HEK293 (cell line): ENCODE data around the gene CAMTA2.

Experiments used
- CTCF ChIA-PET: fragments of 350-600 bp; formaldehyde crosslinking; extraction: SDS; loops from one replicate; lab custom pipeline; 2021; ENCODE audit warnings: antibody characterized with exemption; lab: Yijun Ruan, JAX
- POLR2A ChIA-PET: fragments of 300-600 bp; formaldehyde crosslinking; extraction: SDS; loops from one replicate; lab custom pipeline; 2020; ENCODE audit warnings: antibody characterized with exemption, inconsistent platforms; lab: Yijun Ruan, JAX
- H3K27ac ChIP-seq: fragments of 200-500 bp; sonication (Bioruptor generic); 2 replicates; pipeline ENCODE4 v1.5.1; 2014; ENCODE audit warnings: low read depth, low read length, control low read depth, inconsistent platforms; ENCODE audit errors: extremely low read depth
- H3K36me3 ChIP-seq, 2 experiments: fragments of 200-500 bp in 1 of 2; sonication (Bioruptor generic) in 1 of 2; 1 replicate in 1 of 2; 2 replicates in 1 of 2; pipeline ENCODE4 v1.5.1; 2014 to 2017; ENCODE audit warnings: inconsistent platforms in 2 of 2, low read length in 2 of 2; ENCODE audit not compliant: control insufficient read depth in 2 of 2, insufficient read depth in 1 of 2
- H3K4me1 ChIP-seq: fragments of 200-500 bp; sonication (Bioruptor generic); 2 replicates; pipeline ENCODE4 v1.5.1; 2014; ENCODE audit warnings: mild to moderate bottlenecking, low read length, inconsistent platforms; ENCODE audit not compliant: control insufficient read depth, insufficient read depth
- H3K4me3 ChIP-seq: 2 replicates; pipeline ENCODE4 v1.5.1; 2011; ENCODE audit warnings: low read depth, mild to moderate bottlenecking, control low read depth, low read length, moderate library complexity
- H3K9me3 ChIP-seq: fragments of 200-500 bp; sonication (Bioruptor generic); 2 replicates; pipeline ENCODE4 v1.5.1; 2014; ENCODE audit warnings: low read depth, low read length, inconsistent platforms; ENCODE audit not compliant: control insufficient read depth, insufficient read depth
- GLIS2 ChIP-seq: fragments of 450-650 bp; formaldehyde crosslinking; IDR thresholded peaks from 2 replicates; pipeline ENCODE4 v1.5.1; 2016; ENCODE audit warnings: missing biosample characterization, missing genetic modification characterization
- OVOL3 ChIP-seq: fragments of 450-650 bp; formaldehyde crosslinking; IDR thresholded peaks from 2 replicates; pipeline ENCODE4 v1.5.1; 2016; ENCODE audit warnings: missing biosample characterization, missing genetic modification characterization
- PRDM2 ChIP-seq: fragments of 450-650 bp; formaldehyde crosslinking; IDR thresholded peaks from 2 replicates; pipeline ENCODE4 v1.5.1; 2016; ENCODE audit warnings: missing biosample characterization, missing genetic modification characterization, borderline replicate concordance
- SCRT2 ChIP-seq: fragments of 450-650 bp; formaldehyde crosslinking; IDR thresholded peaks from 2 replicates; pipeline ENCODE4 v1.5.1; 2016; ENCODE audit warnings: missing biosample characterization, missing genetic modification characterization
- SP3 ChIP-seq: fragments of 450-650 bp; formaldehyde crosslinking; IDR thresholded peaks from 2 replicates; pipeline ENCODE4 v1.5.1; 2016; ENCODE audit warnings: missing biosample characterization, missing genetic modification characterization
- ZBTB8A ChIP-seq: fragments of 450-650 bp; formaldehyde crosslinking; IDR thresholded peaks from 2 replicates; pipeline ENCODE4 v1.5.1; 2016; ENCODE audit warnings: missing biosample characterization, missing genetic modification characterization
- ZEB2 ChIP-seq: fragments of 450-650 bp; formaldehyde crosslinking; IDR thresholded peaks from 2 replicates; pipeline ENCODE4 v1.5.1; 2016; ENCODE audit warnings: missing biosample characterization, missing genetic modification characterization
- ZNF148 ChIP-seq: fragments of 450-650 bp; formaldehyde crosslinking; IDR thresholded peaks from 2 replicates; pipeline ENCODE4 v1.5.0; 2017; ENCODE audit warnings: missing biosample characterization, missing genetic modification characterization, borderline replicate concordance
- ZNF18 ChIP-seq: fragments of 450-650 bp; formaldehyde crosslinking; IDR thresholded peaks from 2 replicates; pipeline ENCODE4 v1.5.1; 2016; ENCODE audit warnings: missing biosample characterization, missing genetic modification characterization
- ZNF324 ChIP-seq: fragments of 450-650 bp; formaldehyde crosslinking; IDR thresholded peaks from 2 replicates; pipeline ENCODE4 v1.5.1; 2016; ENCODE audit warnings: missing biosample characterization, missing genetic modification characterization
- ZNF335 ChIP-seq: fragments of 450-650 bp; formaldehyde crosslinking; conservative IDR thresholded peaks from 2 replicates; pipeline ENCODE4 v1.5.1; 2016; ENCODE audit warnings: missing biosample characterization, missing genetic modification characterization
- ZNF561 ChIP-seq: fragments of 450-650 bp; IDR thresholded peaks from 2 replicates; pipeline ENCODE4 v1.5.1; 2018; ENCODE audit warnings: missing biosample characterization, missing genetic modification characterization, borderline replicate concordance
- ZNF600 ChIP-seq: fragments of 450-650 bp; formaldehyde crosslinking; IDR thresholded peaks from 2 replicates; pipeline ENCODE4 v1.5.1; 2016; ENCODE audit warnings: missing biosample characterization, missing genetic modification characterization
- ZNF76 ChIP-seq: fragments of 450-650 bp; formaldehyde crosslinking; IDR thresholded peaks from 2 replicates; pipeline ENCODE4; 2016; ENCODE audit warnings: low read depth, missing biosample characterization, missing genetic modification characterization, borderline replicate concordance
- TF ChIP-seq, protein P1 (sequence below): fragments of 450-650 bp; formaldehyde crosslinking; IDR thresholded peaks from 2 replicates; pipeline ENCODE4 v1.5.1; 2016; ENCODE audit warnings: missing biosample characterization, missing genetic modification characterization
- TF ChIP-seq, protein P2 (sequence below): fragments of 450-650 bp; formaldehyde crosslinking; IDR thresholded peaks from 2 replicates; pipeline ENCODE4 v1.5.1; 2016; ENCODE audit warnings: missing biosample characterization, missing genetic modification characterization

The CAMTA2 gene

GRCh38 chr17:4950746-4951204 is 36.7 kb downstream of the CAMTA2 start, which contains the start of gene ENO3 (continued):
- TF ChIP-seq ZNF18 (tag by site-specific recombination): no peak
- TF ChIP-seq, protein P1, sequence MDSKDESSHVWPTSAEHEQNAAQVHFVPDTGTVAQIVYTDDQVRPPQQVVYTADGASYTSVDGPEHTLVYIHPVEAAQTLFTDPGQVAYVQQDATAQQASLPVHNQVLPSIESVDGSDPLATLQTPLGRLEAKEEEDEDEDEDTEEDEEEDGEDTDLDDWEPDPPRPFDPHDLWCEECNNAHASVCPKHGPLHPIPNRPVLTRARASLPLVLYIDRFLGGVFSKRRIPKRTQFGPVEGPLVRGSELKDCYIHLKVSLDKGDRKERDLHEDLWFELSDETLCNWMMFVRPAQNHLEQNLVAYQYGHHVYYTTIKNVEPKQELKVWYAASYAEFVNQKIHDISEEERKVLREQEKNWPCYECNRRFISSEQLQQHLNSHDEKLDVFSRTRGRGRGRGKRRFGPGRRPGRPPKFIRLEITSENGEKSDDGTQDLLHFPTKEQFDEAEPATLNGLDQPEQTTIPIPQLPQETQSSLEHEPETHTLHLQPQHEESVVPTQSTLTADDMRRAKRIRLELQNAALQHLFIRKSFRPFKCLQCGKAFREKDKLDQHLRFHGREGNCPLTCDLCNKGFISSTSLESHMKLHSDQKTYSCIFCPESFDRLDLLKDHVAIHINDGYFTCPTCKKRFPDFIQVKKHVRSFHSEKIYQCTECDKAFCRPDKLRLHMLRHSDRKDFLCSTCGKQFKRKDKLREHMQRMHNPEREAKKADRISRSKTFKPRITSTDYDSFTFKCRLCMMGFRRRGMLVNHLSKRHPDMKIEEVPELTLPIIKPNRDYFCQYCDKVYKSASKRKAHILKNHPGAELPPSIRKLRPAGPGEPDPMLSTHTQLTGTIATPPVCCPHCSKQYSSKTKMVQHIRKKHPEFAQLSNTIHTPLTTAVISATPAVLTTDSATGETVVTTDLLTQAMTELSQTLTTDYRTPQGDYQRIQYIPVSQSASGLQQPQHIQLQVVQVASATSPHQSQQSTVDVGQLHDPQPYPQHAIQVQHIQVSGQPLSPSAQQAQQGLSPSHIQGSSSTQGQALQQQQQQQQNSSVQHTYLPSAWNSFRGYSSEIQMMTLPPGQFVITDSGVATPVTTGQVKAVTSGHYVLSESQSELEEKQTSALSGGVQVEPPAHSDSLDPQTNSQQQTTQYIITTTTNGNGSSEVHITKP (tag by site-specific recombination): 0 out of 2 replicates have a peak, but pooled peaks have one; percentile 18
- 0 out of 2 replicates have a peak, but pooled peaks have one; percentile 3 for TF ChIP-seq ZBTB8A (tag by site-specific recombination)

GRCh38 chr17:4950075-4950745 is 37.3 kb downstream of the CAMTA2 start:
- Histone ChIP-seq H3K9me3 (no peaks in the 10 kb centered on the region), H3K4me1 (peaks cover 21% of the 10 kb centered on the region), H3K36me3 (peaks cover 6 to 21% of the 10 kb centered on the region in 2 experiments; a peak in 2 of 3 replicates), H3K27ac (peak overlapping the region; percentile 99), H3K4me3 (peak overlapping the region; percentile 29)
- POLR2A ChIA-PET: interaction anchor here (1.0 to 17.9 kb wide), 5 partner anchors 9 to 48 kb away, joined by 3 to 358 read pairs (median 5); partner anchors contain the start of genes INCA1, KIF1C, RNF167 and SLC25A11
- CTCF ChIA-PET: interaction anchor here (0.9 to 1.5 kb wide), 3 partner anchors 10 to 41 kb away, joined by 3 to 4 read pairs (median 3); partner anchors contain the start of genes RNF167 and SLC25A11
- no peak for TF ChIP-seq PRDM2
- TF ChIP-seq ZNF561 (tag by site-specific recombination): peak; percentile 59; the same call in 1 of the 2 replicates
- no peak for TF ChIP-seq OVOL3 (tag by site-specific recombination)
- 0 out of 2 replicates have a peak, but pooled peaks have one; percentile 22 for TF ChIP-seq ZEB2
- TF ChIP-seq ZNF324 (tag by site-specific recombination): peak; percentile 40; the same call in 1 of the 2 replicates
- TF ChIP-seq SCRT2 (tag by site-specific recombination): peak; percentile 93
- TF ChIP-seq ZNF76: 0 out of 2 replicates have a peak, but pooled peaks have one; percentile 11
- peak; percentile 11; the same call in 1 of the 2 replicates for TF ChIP-seq GLIS2
- peak; percentile 75 for TF ChIP-seq ZNF335 (tag by site-specific recombination)
- 0 out of 2 replicates have a peak, but pooled peaks have one; percentile 14 for TF ChIP-seq SP3 (tag by site-specific recombination)
- TF ChIP-seq ZNF148: no peak
- TF ChIP-seq, protein P2, sequence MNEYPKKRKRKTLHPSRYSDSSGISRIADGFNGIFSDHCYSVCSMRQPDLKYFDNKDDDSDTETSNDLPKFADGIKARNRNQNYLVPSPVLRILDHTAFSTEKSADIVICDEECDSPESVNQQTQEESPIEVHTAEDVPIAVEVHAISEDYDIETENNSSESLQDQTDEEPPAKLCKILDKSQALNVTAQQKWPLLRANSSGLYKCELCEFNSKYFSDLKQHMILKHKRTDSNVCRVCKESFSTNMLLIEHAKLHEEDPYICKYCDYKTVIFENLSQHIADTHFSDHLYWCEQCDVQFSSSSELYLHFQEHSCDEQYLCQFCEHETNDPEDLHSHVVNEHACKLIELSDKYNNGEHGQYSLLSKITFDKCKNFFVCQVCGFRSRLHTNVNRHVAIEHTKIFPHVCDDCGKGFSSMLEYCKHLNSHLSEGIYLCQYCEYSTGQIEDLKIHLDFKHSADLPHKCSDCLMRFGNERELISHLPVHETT (tag by site-specific recombination): 0 out of 2 replicates have a peak, but pooled peaks have one; percentile 0
- TF ChIP-seq ZNF600 (tag by site-specific recombination): 0 out of 2 replicates have a peak, but pooled peaks have one; percentile 34
